ENCODE measurements around the gene SAMD10. TPM values are rescaled to one million over a fixed set of nuclear protein-coding genes. Genes with fewer than 3 reads are reported as not detected.
"Not testable (repeated sequence)": the region's sequence is repeated elsewhere in the genome, so short reads cannot be mapped to it uniquely, and the experiment has no call there.

Gene SAMD10
- total RNA-seq, 1 donor from 2014 or later: 9.0 TPM

GRCh38 chr20:63931735-63932134 is 47.7 kb downstream of the SAMD10 start:
- Mint-ChIP-seq H3K27ac (no peak overlapping the region), H3K4me1 (no peaks in the 10 kb centered on the region), H3K36me3 (ENCODE audit: low read depth) (peaks cover 79% of the 10 kb centered on the region), H3K27me3 (no peaks in the 10 kb centered on the region), H3K4me3 (no peak overlapping the region), H3K9me3 (no peaks in the 10 kb centered on the region)
- DNase-seq (no peak), ATAC-seq (ENCODE audit: low read depth) (no peak)
- CTCF ChIA-PET: no interaction called here
- no peak for TF ChIP-seq CTCF (IDR thresholded peaks at IDR 0.05)
- POLR2A ChIA-PET: no interaction called here
- intact Hi-C loops (cut with micrococcal nuclease): no loop called here

- intact Hi-C loops (cut with micrococcal nuclease): no loop called here
- no peaks in the 10 kb centered on the region for H3K27me3 Mint-ChIP-seq
- CTCF ChIA-PET: no interaction called here
- H3K4me1 Mint-ChIP-seq: no peaks in the 10 kb centered on the region
- no peak for ATAC-seq (ENCODE audit: low read depth)
- H3K4me3 Mint-ChIP-seq: no peak overlapping the region
- H3K27ac Mint-ChIP-seq: no peak overlapping the region
- POLR2A ChIA-PET: no interaction called here
- DNase-seq: no peak
- peaks cover 79% of the 10 kb centered on the region for H3K36me3 Mint-ChIP-seq (ENCODE audit: low read depth)
- TF ChIP-seq CTCF (IDR thresholded peaks at IDR 0.05): no peak
- H3K9me3 Mint-ChIP-seq: no peaks in the 10 kb centered on the region
These were observed 48.4 kb downstream of the SAMD10 start for GRCh38 chr20:63930971-63931553.

GRCh38 chr20:63929473-63929883 is 50.0 kb downstream of the SAMD10 start:
- CTCF ChIA-PET; ATAC-seq (ENCODE audit: low read depth); POLR2A ChIA-PET; H3K4me3 Mint-ChIP-seq; DNase-seq; H3K9me3 Mint-ChIP-seq; H3K4me1 Mint-ChIP-seq; H3K27ac Mint-ChIP-seq; H3K27me3 Mint-ChIP-seq; intact Hi-C loops (cut with micrococcal nuclease): not testable (repeated sequence)
- peaks cover 69% of the 10 kb centered on the region for H3K36me3 Mint-ChIP-seq (ENCODE audit: low read depth)

GRCh38 chr20:63929071-63929470 is 50.4 kb downstream of the SAMD10 start:
- no peaks in the 10 kb centered on the region for H3K4me1 Mint-ChIP-seq
- CTCF ChIA-PET: no interaction called here

GRCh38 chr20:63926298-63926697 is 53.1 kb downstream of the SAMD10 start:
- Mint-ChIP-seq H3K4me1 (no peaks in the 10 kb centered on the region), H3K36me3 (ENCODE audit: low read depth) (peaks cover 48% of the 10 kb centered on the region), H3K4me3 (no peak overlapping the region), H3K27me3 (no peaks in the 10 kb centered on the region), H3K27ac (no peak overlapping the region), H3K9me3 (no peaks in the 10 kb centered on the region)
- CTCF ChIA-PET: no interaction called here
- POLR2A ChIA-PET: interaction anchor here (0.6 kb wide), 1 partner anchor 142 kb away, joined by 11 read pairs; no protein-coding TSS in a partner anchor
- intact Hi-C loops (cut with micrococcal nuclease): no loop called here
- ATAC-seq (ENCODE audit: low read depth): no peak
- no peak for TF ChIP-seq CTCF (IDR thresholded peaks at IDR 0.05)
- DNase-seq: no peak

More at GRCh38 chr20:63929071-63929470, 50.4 kb downstream of the SAMD10 start:
- POLR2A ChIA-PET: no interaction called here
- no peak for ATAC-seq (ENCODE audit: low read depth)
- intact Hi-C loops (cut with micrococcal nuclease): no loop called here
- no peak for DNase-seq
- no peak overlapping the region for H3K4me3 Mint-ChIP-seq
- peaks cover 66% of the 10 kb centered on the region for H3K36me3 Mint-ChIP-seq (ENCODE audit: low read depth)
- H3K9me3 Mint-ChIP-seq: no peaks in the 10 kb centered on the region
- no peak overlapping the region for H3K27ac Mint-ChIP-seq
- no peak for TF ChIP-seq CTCF (IDR thresholded peaks at IDR 0.05)
- no peaks in the 10 kb centered on the region for H3K27me3 Mint-ChIP-seq

- CTCF ChIA-PET: no interaction called here
- DNase-seq (no peak), ATAC-seq (ENCODE audit: low read depth) (no peak)
- intact Hi-C loops (cut with micrococcal nuclease): no loop called here
- H3K36me3 Mint-ChIP-seq (ENCODE audit: low read depth): peaks cover 34% of the 10 kb centered on the region
- POLR2A ChIA-PET: no interaction called here
- no peaks in the 10 kb centered on the region for H3K27me3 Mint-ChIP-seq
- no peak for TF ChIP-seq CTCF (IDR thresholded peaks at IDR 0.05)
- H3K27ac Mint-ChIP-seq: no peak overlapping the region
- no peaks in the 10 kb centered on the region for H3K9me3 Mint-ChIP-seq
- no peak overlapping the region for H3K4me3 Mint-ChIP-seq
- H3K4me1 Mint-ChIP-seq: no peaks in the 10 kb centered on the region
These were observed 55.2 kb downstream of the SAMD10 start for GRCh38 chr20:63924241-63924640.

All from activated B cell treated with CpG ODN at 0.5 μM for 24 hours (primary cell).